ENCODE measurements around the gene INPP4B.

INPP4B gene

DNA sequence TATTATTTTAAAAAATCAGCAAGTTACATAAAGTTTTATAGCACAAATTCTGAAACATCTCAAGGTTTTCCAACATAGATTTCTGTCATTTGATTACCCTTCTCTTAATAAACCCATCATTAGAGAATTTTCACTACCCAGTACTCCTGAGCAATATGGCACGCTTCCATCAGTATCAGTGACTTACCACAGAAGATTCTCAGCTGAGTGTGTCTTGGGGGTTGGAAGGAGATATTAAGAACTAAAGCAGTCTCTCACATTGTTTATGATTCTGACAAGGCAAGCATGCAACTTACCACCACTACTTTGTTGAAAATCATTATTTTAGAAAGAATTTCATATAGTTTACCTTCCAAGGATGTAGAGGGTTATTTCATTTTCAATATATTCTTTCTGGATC lies 67.7 kb downstream of the INPP4B start:
- TF ChIP-seq CTCF (conservative IDR thresholded peaks at IDR 0.05; ENCODE audit: low read length): no peak
- peak; percentile 63 for DNase-seq (ENCODE audit: low read depth)
- no peak overlapping the region for H3K4me3 ChIP-seq (ENCODE audit: low read length)

DNA sequence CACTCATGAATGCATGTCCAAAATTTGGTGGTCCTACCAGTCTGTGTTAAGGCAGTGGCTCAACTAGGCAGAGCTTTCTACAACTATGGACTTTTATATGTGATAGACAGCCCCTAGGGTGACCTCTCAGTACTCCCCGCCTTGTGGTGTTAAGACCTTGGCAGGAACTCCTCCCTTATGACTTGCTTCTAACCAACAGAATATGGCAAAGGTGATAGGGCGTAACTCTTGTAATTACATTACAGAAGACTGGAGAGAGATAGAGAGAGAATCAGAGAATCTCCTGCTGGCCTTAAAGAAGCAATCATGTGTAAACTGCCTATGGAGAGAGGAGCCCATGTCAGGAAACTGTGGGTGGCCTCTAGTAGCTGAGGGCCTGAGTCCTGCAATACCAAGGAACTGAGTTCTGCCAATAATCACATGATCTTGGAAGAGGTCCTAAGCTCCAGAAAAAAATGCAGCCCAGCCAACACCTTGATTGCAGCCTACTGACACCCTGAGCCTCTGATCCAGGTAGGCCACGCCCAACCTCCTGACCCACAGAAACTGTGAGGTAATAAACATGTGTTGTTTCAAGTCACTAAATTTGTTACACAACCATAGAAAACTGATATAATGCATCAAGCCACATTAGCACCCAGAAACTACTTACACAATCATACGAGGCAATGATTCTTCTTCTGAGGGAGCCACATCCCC lies 68.9 kb downstream of the INPP4B start:
- no peak overlapping the region for H3K4me3 ChIP-seq (ENCODE audit: low read length)
- DNase-seq (ENCODE audit: low read depth): no peak
- no peak for TF ChIP-seq CTCF (conservative IDR thresholded peaks at IDR 0.05; ENCODE audit: low read length)

DNA sequence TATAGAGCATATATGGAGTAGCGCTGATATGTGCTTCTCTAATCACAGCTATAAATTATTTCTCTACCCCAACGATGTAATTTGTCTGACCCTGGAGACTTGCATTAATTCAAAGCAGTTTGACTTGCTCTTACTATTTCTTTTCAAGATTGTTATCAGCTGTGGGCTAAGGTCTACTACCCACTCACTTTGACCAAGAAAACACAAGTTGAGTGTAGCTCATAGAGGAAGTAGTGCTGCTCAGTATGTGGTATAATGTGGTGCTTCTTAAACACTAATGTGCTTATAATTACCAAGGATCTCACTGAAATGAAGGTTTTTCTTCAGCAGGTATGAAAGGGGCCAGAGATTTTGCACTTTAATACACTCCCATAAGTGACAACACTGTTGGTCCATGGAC lies 70.1 kb downstream of the INPP4B start:
- no peak for TF ChIP-seq CTCF (conservative IDR thresholded peaks at IDR 0.05; ENCODE audit: low read length)
- H3K4me3 ChIP-seq (ENCODE audit: low read length): no peak overlapping the region
- DNase-seq (ENCODE audit: low read depth): no peak

DNA sequence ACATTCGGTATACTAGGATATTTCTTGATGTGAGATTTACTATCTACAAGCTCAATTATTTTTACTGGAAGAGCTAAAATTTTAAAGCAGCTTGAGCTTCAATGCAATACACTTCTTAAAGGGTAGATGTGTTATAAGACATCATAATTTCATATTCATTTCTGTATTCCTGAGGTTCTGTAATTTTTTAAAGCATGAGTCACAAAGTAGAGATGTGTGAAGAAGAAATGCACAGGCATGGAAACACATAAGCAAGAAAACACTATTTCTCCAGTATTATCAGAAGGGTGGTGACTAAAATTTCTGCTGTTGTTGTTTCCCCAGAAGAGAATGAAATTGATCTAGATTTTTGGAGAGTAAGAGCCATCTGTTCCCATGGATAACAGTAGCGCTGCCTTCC lies 72.6 kb downstream of the INPP4B start:
- DNase-seq (ENCODE audit: low read depth): no peak
- TF ChIP-seq CTCF (conservative IDR thresholded peaks at IDR 0.05; ENCODE audit: low read length): no peak
- no peak overlapping the region for H3K4me3 ChIP-seq (ENCODE audit: low read length)

DNA sequence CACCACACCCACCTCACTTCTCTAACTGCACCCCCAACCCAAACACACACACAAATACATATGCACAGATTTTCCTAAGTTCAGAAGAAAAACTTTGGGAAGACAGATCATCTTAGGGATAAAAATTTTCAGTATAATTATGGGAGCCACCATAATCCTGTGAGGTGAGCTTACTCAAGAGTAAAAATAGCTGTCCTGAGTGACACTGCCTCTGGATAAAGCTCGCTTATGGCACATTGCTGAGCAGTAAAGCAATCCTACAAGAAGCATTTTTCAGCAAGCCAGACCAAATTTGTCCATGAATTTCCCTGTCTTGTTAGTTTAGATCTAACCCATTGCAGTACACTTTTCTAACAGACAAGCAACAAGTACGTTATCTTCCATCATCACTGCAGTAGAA lies 83.8 kb downstream of the INPP4B start:
- no peak overlapping the region for H3K4me3 ChIP-seq (ENCODE audit: low read length)
- TF ChIP-seq CTCF (conservative IDR thresholded peaks at IDR 0.05; ENCODE audit: low read length): no peak
- no peak for DNase-seq (ENCODE audit: low read depth)

GRCh38 chr4:142752202-142752786 lies 93.8 kb downstream of the INPP4B start:
- peak; percentile 24 for DNase-seq (ENCODE audit: low read depth)

More at GRCh38 chr4:142752202-142752786, 93.8 kb downstream of the INPP4B start:
- TF ChIP-seq CTCF (conservative IDR thresholded peaks at IDR 0.05; ENCODE audit: low read length): no peak
- H3K4me3 ChIP-seq (ENCODE audit: low read length): no peak overlapping the region
